ENCODE data around the gene SLC26A11. TPM values are rescaled to one million over a fixed set of nuclear protein-coding genes. Genes with fewer than 3 reads are reported as not detected.

The SLC26A11 gene
- total RNA-seq, 1 donor from 2014 or later = 50.1 TPM

DNA sequence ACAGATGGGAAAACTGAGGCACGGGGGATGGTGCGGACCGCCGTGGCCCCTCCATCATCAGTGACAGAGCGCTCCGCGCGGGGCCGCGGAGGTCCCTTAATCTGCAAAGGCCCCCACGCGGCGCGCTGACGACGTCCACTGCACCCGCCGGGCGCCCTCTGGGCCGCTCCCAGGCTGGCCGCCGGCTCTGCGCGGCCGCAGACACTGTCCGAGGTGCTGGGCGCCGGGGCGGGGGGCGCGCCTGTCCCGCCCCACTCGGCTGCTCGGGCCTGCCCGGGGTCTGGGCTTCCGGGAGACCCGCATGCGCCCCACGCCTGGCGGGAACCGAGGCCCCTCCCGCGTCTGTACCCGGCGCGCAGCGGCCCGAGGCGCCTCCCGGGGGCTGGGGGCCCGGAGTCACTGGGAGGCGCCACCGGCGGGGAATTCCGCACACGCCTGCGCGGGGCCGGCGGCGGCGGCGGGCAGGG lies 39.9 kb downstream of the SLC26A11 start:
- peak overlapping the region; percentile 83 for H3K27ac Mint-ChIP-seq (ENCODE audit: unreplicated experiment)
- H3K4me3 Mint-ChIP-seq (ENCODE audit: unreplicated experiment) = peak overlapping the region; percentile 92
- peak; percentile 72 for DNase-seq (ENCODE audit: low spot score)
- H3K27me3 Mint-ChIP-seq (ENCODE audit: unreplicated experiment) = peaks cover 18% of the 10 kb centered on the region
- TF ChIP-seq, protein P1, sequence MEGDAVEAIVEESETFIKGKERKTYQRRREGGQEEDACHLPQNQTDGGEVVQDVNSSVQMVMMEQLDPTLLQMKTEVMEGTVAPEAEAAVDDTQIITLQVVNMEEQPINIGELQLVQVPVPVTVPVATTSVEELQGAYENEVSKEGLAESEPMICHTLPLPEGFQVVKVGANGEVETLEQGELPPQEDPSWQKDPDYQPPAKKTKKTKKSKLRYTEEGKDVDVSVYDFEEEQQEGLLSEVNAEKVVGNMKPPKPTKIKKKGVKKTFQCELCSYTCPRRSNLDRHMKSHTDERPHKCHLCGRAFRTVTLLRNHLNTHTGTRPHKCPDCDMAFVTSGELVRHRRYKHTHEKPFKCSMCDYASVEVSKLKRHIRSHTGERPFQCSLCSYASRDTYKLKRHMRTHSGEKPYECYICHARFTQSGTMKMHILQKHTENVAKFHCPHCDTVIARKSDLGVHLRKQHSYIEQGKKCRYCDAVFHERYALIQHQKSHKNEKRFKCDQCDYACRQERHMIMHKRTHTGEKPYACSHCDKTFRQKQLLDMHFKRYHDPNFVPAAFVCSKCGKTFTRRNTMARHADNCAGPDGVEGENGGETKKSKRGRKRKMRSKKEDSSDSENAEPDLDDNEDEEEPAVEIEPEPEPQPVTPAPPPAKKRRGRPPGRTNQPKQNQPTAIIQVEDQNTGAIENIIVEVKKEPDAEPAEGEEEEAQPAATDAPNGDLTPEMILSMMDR (IDR thresholded peaks at IDR 0.05; ENCODE audit: unreplicated experiment) = no peak
- H3K9me3 Mint-ChIP-seq (ENCODE audit: unreplicated experiment) = no peaks in the 10 kb centered on the region
- H3K4me1 Mint-ChIP-seq (ENCODE audit: unreplicated experiment) = peaks cover 26% of the 10 kb centered on the region
- H3K36me3 Mint-ChIP-seq (ENCODE audit: low read depth, unreplicated experiment) = peaks cover 3% of the 10 kb centered on the region

DNA sequence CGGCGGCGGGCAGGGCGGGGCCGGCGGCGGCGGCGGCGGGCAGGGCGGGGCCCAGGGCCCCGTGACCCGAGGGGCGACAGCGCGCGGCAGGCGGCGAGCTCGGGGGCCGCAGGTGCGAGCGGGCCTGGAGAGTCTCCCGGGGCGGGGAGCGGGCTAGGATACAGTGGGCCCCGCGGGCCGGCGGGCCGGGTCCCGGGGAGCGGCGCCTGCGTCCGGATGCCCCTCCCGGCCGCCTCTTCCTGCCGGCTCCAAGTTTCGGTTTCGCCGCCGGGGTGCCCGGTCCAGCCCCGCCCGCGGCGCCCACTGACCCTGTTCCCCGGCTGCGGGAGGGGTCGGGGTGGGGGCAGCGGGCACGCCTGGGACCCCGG lies 40.5 kb downstream of the SLC26A11 start, which contains the start of gene RNF213:
RNF213 (plus strand) TSS at position 62 of the 368 bp plus-strand sequence. CDS start 2,830 bp downstream, outside the sequence.
- H3K9me3 Mint-ChIP-seq (ENCODE audit: unreplicated experiment) = no peaks in the 10 kb centered on the region
- H3K36me3 Mint-ChIP-seq (ENCODE audit: low read depth, unreplicated experiment) = peaks cover 5% of the 10 kb centered on the region
- peak; percentile 66 for DNase-seq (ENCODE audit: low spot score)
- H3K4me3 Mint-ChIP-seq (ENCODE audit: unreplicated experiment) = peak within 1 kb of the TSS; percentile 98
- H3K27me3 Mint-ChIP-seq (ENCODE audit: unreplicated experiment) = peaks cover 18% of the 10 kb centered on the region
- H3K27ac Mint-ChIP-seq (ENCODE audit: unreplicated experiment) = peak within 1 kb of the TSS; percentile 98
- TF ChIP-seq, protein P1 (IDR thresholded peaks at IDR 0.05; ENCODE audit: unreplicated experiment) = no peak
- peaks cover 26% of the 10 kb centered on the region for H3K4me1 Mint-ChIP-seq (ENCODE audit: unreplicated experiment)

DNA sequence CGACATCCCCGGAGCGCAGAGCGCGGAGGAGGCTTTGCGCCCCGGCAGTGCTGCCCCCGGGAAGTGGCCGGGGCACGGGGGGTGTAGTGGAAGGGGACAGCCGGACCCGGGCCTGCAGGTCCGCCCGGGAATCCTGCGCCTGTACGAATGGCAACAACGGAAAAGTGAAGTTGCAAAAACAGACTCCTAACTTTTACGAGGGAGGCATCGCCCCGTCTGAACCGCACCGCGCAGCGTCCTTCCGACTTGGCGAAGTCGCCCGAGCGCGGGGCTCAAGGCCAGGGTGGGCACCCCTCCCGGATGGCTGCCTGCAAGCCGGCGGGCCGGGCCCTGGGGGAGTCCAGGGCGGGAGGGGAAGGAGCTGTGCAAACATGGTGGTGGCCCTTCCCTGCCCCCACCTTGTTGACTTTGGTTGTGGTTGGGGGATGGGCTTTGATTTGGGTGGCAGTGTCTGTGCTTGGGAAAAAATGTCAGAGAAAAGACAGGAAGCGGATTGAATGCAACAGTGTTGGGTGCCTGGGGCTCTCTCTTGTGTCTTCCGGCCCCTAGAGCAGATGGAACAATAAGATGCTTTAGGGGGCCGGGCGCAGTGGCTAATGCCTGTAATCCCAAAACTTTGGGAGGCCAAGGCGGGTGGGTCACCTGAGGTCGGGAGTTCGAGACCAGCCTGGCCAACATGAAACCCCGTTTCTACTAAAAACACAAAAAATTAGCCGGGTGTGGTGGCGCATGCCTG lies 41.1 kb downstream of the SLC26A11 start:
- peaks cover 26% of the 10 kb centered on the region for H3K4me1 Mint-ChIP-seq (ENCODE audit: unreplicated experiment)
- H3K27ac Mint-ChIP-seq (ENCODE audit: unreplicated experiment) = peak overlapping the region; percentile 98
- no peaks in the 10 kb centered on the region for H3K9me3 Mint-ChIP-seq (ENCODE audit: unreplicated experiment)
- H3K36me3 Mint-ChIP-seq (ENCODE audit: low read depth, unreplicated experiment) = peaks cover 7% of the 10 kb centered on the region
- TF ChIP-seq, protein P1 (IDR thresholded peaks at IDR 0.05; ENCODE audit: unreplicated experiment) = no peak
- H3K4me3 Mint-ChIP-seq (ENCODE audit: unreplicated experiment) = peak overlapping the region; percentile 98
- peak; percentile 74 for DNase-seq (ENCODE audit: low spot score)
- peaks cover 18% of the 10 kb centered on the region for H3K27me3 Mint-ChIP-seq (ENCODE audit: unreplicated experiment)

DNA sequence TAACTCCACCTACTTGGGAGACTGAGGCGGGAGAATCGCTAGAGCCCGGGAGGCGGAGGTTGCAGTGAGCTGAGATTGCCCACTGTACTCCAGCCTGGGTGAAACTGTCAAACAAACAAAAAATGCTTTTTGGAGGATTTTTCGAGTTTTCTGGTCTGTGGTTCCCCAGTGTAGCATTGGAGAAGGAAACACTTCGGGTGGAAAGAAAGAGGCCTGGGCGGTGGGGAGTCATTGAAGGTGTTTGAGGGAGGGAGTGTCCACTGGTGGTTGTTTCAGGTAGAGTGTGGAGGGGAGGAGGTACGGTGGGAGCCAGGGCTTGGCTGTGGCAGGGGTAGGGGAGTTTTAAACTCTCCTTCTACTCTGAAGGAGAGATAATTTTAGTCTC lies 41.7 kb downstream of the SLC26A11 start:
- no peaks in the 10 kb centered on the region for H3K9me3 Mint-ChIP-seq (ENCODE audit: unreplicated experiment)
- peak overlapping the region; percentile 98 for H3K27ac Mint-ChIP-seq (ENCODE audit: unreplicated experiment)
- H3K4me3 Mint-ChIP-seq (ENCODE audit: unreplicated experiment) = peak overlapping the region; percentile 98
- peaks cover 7% of the 10 kb centered on the region for H3K36me3 Mint-ChIP-seq (ENCODE audit: low read depth, unreplicated experiment)
- DNase-seq (ENCODE audit: low spot score) = no peak
- TF ChIP-seq, protein P1 (IDR thresholded peaks at IDR 0.05; ENCODE audit: unreplicated experiment) = no peak
- H3K4me1 Mint-ChIP-seq (ENCODE audit: unreplicated experiment) = peaks cover 26% of the 10 kb centered on the region
- H3K27me3 Mint-ChIP-seq (ENCODE audit: unreplicated experiment) = peaks cover 18% of the 10 kb centered on the region

DNA sequence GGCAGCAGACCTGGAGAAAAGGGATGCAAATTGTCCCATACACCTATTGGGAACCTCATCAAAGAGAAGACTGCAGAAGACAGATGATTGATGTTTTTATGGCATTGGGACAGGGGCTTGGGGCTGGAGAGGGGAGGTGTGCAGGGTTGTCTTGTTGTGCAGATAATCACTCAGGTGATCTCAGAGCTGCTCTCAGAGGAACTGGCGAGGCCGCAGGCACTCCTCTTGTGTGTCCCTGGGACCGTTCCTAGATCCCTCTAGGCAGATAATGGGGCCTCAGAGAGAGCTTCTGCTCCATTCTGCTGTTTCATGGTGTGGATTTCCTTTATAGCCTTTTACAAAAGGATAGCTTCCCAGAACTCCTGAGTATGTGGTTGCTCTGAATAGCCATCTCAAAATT lies 42.1 kb downstream of the SLC26A11 start:
- peak overlapping the region; percentile 98 for H3K4me3 Mint-ChIP-seq (ENCODE audit: unreplicated experiment)
- peaks cover 26% of the 10 kb centered on the region for H3K4me1 Mint-ChIP-seq (ENCODE audit: unreplicated experiment)
- peaks cover 8% of the 10 kb centered on the region for H3K36me3 Mint-ChIP-seq (ENCODE audit: low read depth, unreplicated experiment)
- TF ChIP-seq, protein P1 (IDR thresholded peaks at IDR 0.05; ENCODE audit: unreplicated experiment) = no peak
- H3K9me3 Mint-ChIP-seq (ENCODE audit: unreplicated experiment) = no peaks in the 10 kb centered on the region
- peak overlapping the region; percentile 98 for H3K27ac Mint-ChIP-seq (ENCODE audit: unreplicated experiment)
- H3K27me3 Mint-ChIP-seq (ENCODE audit: unreplicated experiment) = peaks cover 18% of the 10 kb centered on the region
- DNase-seq (ENCODE audit: low spot score) = no peak

All from endothelial cell (in vitro differentiated cells).